H1 (cell line): Measurements from ENCODE around the gene TAS2R13.

Experiments
- BACH1 ChIP-seq: IDR thresholded peaks from 2 replicates; pipeline ENCODE4 v1.6.1; 2012; ENCODE audit warnings: low read length, improper control_type of control experiment
- EZH2 ChIP-seq: fragments of 200-600 bp; sonication (generic); IDR thresholded peaks from 2 replicates; pipeline ENCODE4 v1.7.1; 2012; ENCODE audit warnings: low read depth, mild to moderate bottlenecking, moderate library complexity, low read length, inconsistent platforms; ENCODE audit not compliant: severe bottlenecking
- MAFK ChIP-seq: IDR thresholded peaks from 2 replicates; pipeline ENCODE4 v1.6.1; 2012; ENCODE audit warnings: low read depth, mild to moderate bottlenecking, improper control_type of control experiment, low read length
- NRF1 ChIP-seq: IDR thresholded peaks from 2 replicates; pipeline ENCODE4 v1.6.1; 2011; ENCODE audit warnings: mild to moderate bottlenecking, low read depth, low read length, improper control_type of control experiment
- POLR2A ChIP-seq, 2 experiments: IDR thresholded peaks; 1 replicate in 1 of 2; 2 replicates in 1 of 2; pipeline ENCODE4 v1.6.1; 2011; ENCODE audit warnings: low read depth in 2 of 2, low read length in 2 of 2, mild to moderate bottlenecking in 2 of 2; ENCODE audit errors: control extremely low read depth in 1 of 2
- POLR2AphosphoS5 ChIP-seq: IDR thresholded peaks from 2 replicates; pipeline ENCODE4 v1.6.1; 2011; ENCODE audit warnings: low read depth, low read length
- POU5F1 ChIP-seq: IDR thresholded peaks from 2 replicates; pipeline ENCODE4 v1.6.1; 2011; ENCODE audit warnings: low read depth, mild to moderate bottlenecking, low read length, moderate library complexity
- RAD21 ChIP-seq, 2 experiments: IDR thresholded peaks in 1 of 2; conservative IDR thresholded peaks in 1 of 2; 2 replicates each; pipeline ENCODE4 v1.6.1; 2011; ENCODE audit warnings: low read depth in 2 of 2, low read length in 2 of 2, improper control_type of control experiment in 1 of 2, inconsistent platforms in 1 of 2, mild to moderate bottlenecking in 1 of 2, moderate library complexity in 1 of 2
- SP4 ChIP-seq: IDR thresholded peaks from 2 replicates; pipeline ENCODE4 v1.6.1; 2012; ENCODE audit warnings: low read length, inconsistent platforms
- TF ChIP-seq, protein P1 (sequence below), 3 experiments: IDR thresholded peaks; 1 replicate in 2 of 3; 2 replicates in 1 of 3; pipeline versions ENCODE4 v1.5.1 to v1.6.1; 2011; ENCODE audit warnings: low read length in 3 of 3, mild to moderate bottlenecking in 3 of 3, inconsistent platforms in 2 of 3, low read depth in 1 of 3, moderate library complexity in 1 of 3; ENCODE audit not compliant: insufficient read depth in 1 of 3; ENCODE audit errors: control extremely low read depth in 1 of 3

DNA sequence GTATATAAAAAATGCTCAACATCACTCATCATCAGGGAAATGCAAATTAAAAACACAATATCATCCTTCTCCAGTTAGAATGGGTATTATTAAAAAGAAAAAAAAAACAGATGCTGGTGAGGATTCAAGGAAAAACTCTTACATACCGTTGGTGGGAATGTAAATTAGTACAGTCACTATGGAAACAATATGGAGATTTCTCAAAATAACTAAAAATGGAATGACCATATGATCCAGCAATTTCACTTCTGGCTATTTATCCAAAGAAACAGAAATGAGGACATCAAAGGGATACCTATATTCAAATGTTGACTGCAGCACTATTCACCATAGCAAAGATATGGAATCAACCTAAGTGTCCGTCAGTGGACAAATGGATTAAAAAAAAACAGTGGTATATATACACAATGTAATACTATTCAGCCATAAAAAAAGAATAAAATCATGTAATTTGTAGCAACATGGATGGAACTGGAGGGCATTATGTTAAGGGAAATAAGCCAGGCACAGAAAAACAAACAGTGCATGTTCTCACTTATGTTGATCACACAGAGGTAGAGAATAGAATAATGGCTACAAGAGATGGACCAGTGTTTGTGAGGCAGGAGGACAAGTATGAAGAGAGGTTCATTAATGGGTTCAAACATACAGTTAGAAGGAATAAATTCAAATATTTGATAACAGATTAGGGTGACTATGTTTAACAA, 45.7 kb downstream of the TAS2R13 start:
- TF ChIP-seq POLR2AphosphoS5 (no peak), MAFK (no peak), POU5F1 (no peak), BACH1 (no peak), RAD21 (IDR thresholded peaks at IDR 0.05 in 1 of 2, conservative IDR thresholded peaks at IDR 0.05 in 1 of 2; ENCODE audit: low read depth in 2 of 2, low read length in 2 of 2) (no peak), POLR2A (IDR thresholded peaks at IDR 0.05; ENCODE audit: control extremely low read depth in 1 of 2, low read depth in 2 of 2, low read length in 2 of 2) (no peak), NRF1 (no peak), EZH2 (no peak), SP4 (no peak)
- TF ChIP-seq, protein P1, sequence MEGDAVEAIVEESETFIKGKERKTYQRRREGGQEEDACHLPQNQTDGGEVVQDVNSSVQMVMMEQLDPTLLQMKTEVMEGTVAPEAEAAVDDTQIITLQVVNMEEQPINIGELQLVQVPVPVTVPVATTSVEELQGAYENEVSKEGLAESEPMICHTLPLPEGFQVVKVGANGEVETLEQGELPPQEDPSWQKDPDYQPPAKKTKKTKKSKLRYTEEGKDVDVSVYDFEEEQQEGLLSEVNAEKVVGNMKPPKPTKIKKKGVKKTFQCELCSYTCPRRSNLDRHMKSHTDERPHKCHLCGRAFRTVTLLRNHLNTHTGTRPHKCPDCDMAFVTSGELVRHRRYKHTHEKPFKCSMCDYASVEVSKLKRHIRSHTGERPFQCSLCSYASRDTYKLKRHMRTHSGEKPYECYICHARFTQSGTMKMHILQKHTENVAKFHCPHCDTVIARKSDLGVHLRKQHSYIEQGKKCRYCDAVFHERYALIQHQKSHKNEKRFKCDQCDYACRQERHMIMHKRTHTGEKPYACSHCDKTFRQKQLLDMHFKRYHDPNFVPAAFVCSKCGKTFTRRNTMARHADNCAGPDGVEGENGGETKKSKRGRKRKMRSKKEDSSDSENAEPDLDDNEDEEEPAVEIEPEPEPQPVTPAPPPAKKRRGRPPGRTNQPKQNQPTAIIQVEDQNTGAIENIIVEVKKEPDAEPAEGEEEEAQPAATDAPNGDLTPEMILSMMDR (IDR thresholded peaks at IDR 0.05; ENCODE audit: control extremely low read depth in 1 of 3, insufficient read depth in 1 of 3, low read depth in 1 of 3, low read length in 3 of 3) = no peak
